GM13977 (cell line): ENCODE measurements around the gene CCND2.

ENCODE experiments used
- DNase-seq: peaks from one replicate; pipeline ENCODE4 v3.0.0; 2012; ENCODE audit warnings: low spot score
- in situ Hi-C: fragments of 300-500 bp; cut with MboI; formaldehyde crosslinking; loops from one replicate; pipeline ENCODE4 v1.12.0; 2022; ENCODE audit warnings: low sequenced_read_pairs, low pct_unique_long_range_greater_than_20kb, mixed read lengths, inconsistent platforms; ENCODE audit not compliant: unreplicated experiment
- TF ChIP-seq, protein P1 (sequence below): IDR thresholded peaks from 2 replicates; pipeline ENCODE4 v1.5.1; 2012; ENCODE audit warnings: mild to moderate bottlenecking, control low read depth; ENCODE audit not compliant: insufficient read depth; ENCODE audit errors: extremely low read depth, missing control alignments

The CCND2 gene

DNA sequence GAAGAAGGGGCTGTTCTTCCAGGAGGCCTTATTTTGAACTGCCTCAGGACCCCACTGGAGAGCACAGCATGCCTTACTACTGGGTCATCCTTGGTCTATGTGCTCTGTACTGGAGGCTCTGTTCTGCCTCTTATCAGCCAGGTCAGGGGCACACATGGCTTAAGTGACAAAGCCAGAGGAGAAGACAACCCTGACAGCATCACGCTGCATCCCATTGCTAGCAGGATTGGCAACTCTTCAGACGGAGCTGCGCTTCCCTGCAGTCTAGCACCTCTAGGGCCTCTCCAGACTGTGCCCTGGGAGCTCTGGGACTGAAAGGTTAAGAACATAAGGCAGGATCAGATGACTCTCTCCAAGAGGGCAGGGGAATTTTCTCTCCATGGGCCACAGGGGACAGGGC lies 30.2 kb downstream of the CCND2 start:
- TF ChIP-seq, protein P1, sequence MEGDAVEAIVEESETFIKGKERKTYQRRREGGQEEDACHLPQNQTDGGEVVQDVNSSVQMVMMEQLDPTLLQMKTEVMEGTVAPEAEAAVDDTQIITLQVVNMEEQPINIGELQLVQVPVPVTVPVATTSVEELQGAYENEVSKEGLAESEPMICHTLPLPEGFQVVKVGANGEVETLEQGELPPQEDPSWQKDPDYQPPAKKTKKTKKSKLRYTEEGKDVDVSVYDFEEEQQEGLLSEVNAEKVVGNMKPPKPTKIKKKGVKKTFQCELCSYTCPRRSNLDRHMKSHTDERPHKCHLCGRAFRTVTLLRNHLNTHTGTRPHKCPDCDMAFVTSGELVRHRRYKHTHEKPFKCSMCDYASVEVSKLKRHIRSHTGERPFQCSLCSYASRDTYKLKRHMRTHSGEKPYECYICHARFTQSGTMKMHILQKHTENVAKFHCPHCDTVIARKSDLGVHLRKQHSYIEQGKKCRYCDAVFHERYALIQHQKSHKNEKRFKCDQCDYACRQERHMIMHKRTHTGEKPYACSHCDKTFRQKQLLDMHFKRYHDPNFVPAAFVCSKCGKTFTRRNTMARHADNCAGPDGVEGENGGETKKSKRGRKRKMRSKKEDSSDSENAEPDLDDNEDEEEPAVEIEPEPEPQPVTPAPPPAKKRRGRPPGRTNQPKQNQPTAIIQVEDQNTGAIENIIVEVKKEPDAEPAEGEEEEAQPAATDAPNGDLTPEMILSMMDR = no peak
- in situ Hi-C loops = no loop called here
- DNase-seq = no peak

DNA sequence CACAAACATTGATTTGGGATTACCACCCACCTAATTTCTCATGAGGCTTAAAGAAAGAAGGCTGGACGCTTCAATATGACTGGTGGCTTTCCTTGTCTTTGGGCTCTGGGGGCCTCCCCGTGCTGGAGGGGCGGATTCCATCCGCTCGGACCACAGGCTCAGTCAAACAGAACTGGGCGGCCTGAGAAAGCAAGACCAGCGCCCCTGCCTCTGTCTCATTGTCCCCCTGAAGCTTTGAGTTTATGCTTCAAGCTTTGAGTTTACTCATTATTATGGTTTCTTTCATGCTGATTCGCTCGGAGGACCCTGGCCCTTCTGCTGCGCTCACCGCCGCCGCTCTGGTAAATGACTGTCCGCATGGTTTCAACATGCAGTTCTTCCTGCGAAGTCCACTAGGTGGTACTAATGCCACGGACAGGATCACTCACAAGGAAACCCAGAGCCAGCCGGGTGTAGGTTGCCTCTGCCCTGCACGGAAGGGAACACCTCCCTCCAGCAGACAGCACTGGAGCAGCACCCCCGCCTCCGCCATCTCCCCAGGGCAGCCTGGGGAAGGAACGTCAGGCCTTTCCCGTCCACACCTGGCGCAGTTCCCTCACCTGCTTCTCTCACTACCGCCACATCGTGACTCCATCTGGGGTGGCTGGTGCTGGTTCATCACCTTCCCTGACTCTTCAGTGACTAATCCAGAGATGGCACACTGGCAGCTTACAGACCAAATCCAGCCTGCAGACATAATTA lies 34.2 kb downstream of the CCND2 start:
- in situ Hi-C loops = no loop called here
- peak; percentile 47 for DNase-seq
- TF ChIP-seq, protein P1 = peak; percentile 51

DNA sequence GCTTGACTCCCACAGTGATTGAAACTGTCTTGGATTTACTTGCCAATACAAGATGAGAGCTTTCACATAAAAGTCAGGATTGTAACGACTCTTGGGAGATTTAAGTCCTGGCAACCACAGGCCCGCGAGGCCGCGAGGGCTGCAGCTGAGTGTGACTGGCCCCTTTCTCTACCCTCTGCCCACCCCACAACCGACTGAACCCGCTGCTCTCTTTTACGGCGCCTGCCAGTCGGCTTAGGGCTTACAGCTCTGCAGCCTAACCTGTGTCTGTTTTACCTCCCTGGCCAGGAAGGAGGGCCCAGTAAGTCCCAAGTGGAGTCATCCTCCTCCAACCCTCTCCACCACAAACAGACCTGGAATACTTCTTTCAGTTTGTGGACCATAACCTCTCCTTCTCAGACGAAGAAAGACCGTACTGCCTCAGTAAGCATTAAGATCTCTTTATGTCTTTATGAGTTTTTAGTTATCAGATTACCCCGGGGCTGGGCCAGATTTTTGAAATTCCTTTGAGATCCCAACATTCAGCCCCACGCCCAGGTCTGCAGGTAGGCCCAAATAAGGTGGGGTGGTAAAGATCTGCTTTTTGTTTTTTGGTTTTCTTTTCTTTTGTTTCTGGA lies 34.9 kb downstream of the CCND2 start:
- DNase-seq = no peak
- TF ChIP-seq, protein P1 = no peak
- in situ Hi-C loops = no loop called here

DNA sequence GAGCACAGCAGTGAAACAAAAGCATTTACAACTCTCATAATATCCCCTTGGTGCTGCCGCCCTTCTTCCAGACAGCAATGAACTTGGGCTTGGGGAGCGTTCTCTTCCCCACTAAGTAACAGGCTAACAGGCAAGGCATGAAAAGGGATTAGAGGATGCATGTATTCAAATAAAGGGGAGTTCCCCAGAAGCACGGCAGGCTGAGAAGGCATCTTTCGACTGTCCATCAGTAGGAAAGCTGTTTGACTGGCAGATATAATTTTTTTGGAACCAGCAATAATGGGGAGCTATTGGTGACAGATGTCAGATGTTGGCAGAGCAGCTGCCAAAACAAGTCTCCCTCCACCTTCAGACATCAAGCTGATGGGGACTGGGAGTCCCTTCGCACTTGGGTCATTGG lies 38.2 kb downstream of the CCND2 start:
- in situ Hi-C loops = no loop called here
- no peak for DNase-seq
- TF ChIP-seq, protein P1 = no peak

DNA sequence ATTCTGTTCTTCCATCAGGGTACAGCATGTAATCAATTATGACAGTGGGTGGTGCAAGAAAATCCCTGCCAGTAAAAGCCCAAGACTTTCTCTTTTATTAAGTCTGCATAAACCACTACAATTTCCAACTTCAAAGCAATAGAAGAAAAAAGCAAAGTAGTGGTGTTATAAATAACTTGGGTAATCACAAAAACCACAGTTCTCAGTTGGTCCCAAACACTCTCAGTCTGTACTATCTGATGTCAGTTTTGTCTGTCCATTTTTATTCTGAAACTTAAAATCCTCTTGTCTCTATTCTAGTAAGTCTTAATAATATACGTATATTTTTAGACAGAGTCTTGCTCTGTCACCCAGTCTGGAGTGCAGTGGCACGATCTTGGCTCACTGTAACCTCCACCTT lies 38.7 kb downstream of the CCND2 start:
- TF ChIP-seq, protein P1 = no peak
- in situ Hi-C loops = no loop called here

DNA sequence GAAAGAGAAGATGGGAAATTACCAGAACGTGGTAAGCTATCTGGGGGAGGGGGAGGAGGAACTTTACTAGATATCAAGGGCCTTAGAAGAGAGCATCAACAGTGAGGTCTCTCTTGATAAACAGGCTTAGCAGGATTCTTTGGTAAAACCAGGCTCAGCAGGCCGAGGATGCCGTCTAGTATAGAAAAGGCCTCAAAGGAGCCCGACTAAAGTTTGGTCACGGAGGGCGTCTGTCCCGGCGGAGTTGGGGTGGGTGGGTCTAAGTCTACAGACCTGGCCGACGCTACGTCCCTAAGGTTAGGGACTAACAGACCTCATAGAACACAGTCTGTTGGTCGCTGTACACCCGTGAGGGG lies 46.9 kb downstream of the CCND2 start:
- TF ChIP-seq, protein P1 = no peak
- no peak for DNase-seq
- in situ Hi-C loops = no loop called here

More for the DNA sequence above, 38.7 kb downstream of the CCND2 start:
- DNase-seq = no peak
